ENCODE measurements around the gene C9.

- no peak for TF ChIP-seq CTCF (IDR thresholded peaks at IDR 0.05; ENCODE audit: poor library complexity, severe bottlenecking)
- no peak for TF ChIP-seq EZH2 (IDR thresholded peaks at IDR 0.05; ENCODE audit: borderline replicate concordance, insufficient read depth, low read length, poor library complexity, severe bottlenecking)
Observed at GRCh38 chr5:39367711-39368110, 3.4 kb upstream of the C9 start.

Measured in neural cell (in vitro differentiated cells).